Mucosa of rectum (tissue), 2 donors: Measurements from ENCODE around the gene NIF3L1.

Experiments used
- H3K27ac ChIP-seq, 2 donors: one replicate each; pipeline ENCODE4 v1.7.0; 2013; ENCODE audit warnings: inconsistent platforms in 2 of 2, low read depth in 2 of 2, low read length in 2 of 2
- H3K27me3 ChIP-seq, 2 donors: one replicate each; pipeline ENCODE4 v1.7.0; 2013; ENCODE audit warnings: low read length in 2 of 2; ENCODE audit not compliant: control insufficient read depth in 2 of 2, insufficient read depth in 2 of 2
- H3K36me3 ChIP-seq, 2 donors: one replicate each; pipeline ENCODE4 v1.7.0; 2013; ENCODE audit warnings: low read length in 2 of 2; ENCODE audit not compliant: control insufficient read depth in 2 of 2, insufficient read depth in 2 of 2
- H3K4me1 ChIP-seq, 2 donors: one replicate each; pipeline ENCODE4 v1.7.0; 2013; ENCODE audit warnings: low read length in 2 of 2, mild to moderate bottlenecking in 1 of 2; ENCODE audit not compliant: control insufficient read depth in 2 of 2, insufficient read depth in 2 of 2
- H3K4me3 ChIP-seq, 2 donors: one replicate each; pipeline ENCODE4 v1.7.0; 2013; ENCODE audit warnings: low read length in 2 of 2
- H3K9ac ChIP-seq, 2 donors: one replicate each; pipeline ENCODE4 v1.7.0; 2013; ENCODE audit warnings: low read length in 2 of 2, low read depth in 1 of 2, mild to moderate bottlenecking in 1 of 2
- H3K9me3 ChIP-seq, 2 donors: one replicate each; pipeline ENCODE4 v1.7.0; 2013; ENCODE audit warnings: low read length in 2 of 2; ENCODE audit not compliant: control insufficient read depth in 2 of 2
- donor health status: healthy.
- donor health status: Normal muscosa, but diverticular disease.

The NIF3L1 gene, protein sequence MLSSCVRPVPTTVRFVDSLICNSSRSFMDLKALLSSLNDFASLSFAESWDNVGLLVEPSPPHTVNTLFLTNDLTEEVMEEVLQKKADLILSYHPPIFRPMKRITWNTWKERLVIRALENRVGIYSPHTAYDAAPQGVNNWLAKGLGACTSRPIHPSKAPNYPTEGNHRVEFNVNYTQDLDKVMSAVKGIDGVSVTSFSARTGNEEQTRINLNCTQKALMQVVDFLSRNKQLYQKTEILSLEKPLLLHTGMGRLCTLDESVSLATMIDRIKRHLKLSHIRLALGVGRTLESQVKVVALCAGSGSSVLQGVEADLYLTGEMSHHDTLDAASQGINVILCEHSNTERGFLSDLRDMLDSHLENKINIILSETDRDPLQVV

DNA sequence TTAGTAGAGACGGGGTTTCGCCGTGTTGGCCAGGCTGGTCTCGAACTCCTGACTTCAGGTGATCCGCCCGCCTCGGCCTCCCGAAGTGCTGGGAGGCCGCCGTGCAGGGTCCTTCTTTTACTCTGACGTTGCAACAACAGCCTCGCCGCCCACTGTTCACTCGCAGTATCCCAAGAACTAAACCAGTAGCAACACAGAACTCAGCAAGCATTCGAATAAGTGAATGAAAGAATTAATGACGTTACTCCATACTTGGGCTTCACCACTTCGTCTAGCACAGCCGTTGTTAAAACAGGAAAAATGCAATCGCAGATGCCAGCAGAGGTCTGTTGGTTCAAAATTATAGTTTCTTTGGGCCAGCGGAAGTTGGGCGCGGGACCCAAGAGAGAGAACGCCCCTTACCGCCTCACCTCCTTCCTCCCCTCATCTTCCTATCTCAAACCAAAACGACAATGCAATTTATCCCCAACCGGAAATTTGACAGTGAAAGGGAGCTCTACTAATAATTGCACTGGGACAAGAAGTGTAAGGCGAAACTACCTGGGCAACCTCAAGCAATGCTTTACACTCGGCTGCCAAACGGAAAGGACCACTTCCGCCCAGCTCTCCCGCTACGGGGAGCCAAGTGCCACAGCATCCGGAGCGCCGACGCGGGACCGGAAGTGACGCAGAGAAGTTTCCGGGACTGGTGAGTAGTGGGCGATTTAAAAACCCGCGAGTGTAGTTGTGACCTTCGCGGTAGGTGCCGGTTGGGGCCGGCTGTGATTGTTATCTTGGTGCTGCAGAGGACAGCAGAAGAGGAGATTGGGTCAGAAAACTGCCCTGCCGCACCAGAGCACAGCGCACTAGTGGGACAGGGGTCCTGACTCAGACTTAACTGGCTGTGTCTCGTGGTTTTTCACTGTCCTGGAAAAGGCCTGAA, at the start of gene NIF3L1, which contains the start of gene PPIL3:
Gene NIF3L1, plus strand, starts transcription at position 668 of the 922 bp plus-strand sequence. CDS start 2,573 bp downstream, outside the sequence.
Gene PPIL3, minus strand, starts transcription at position 374 of the 922 bp plus-strand sequence. CDS start 1,462 bp downstream, outside the sequence.
- Histone ChIP-seq H3K27ac (peak within 1 kb of the TSS; percentile 92 to 99), H3K36me3 (peaks cover 3 to 6% of the 10 kb centered on the region in 2 donors), H3K27me3 (no peaks in the 10 kb centered on the region), H3K9me3 (no peaks in the 10 kb centered on the region), H3K9ac (peak within 1 kb of the TSS; percentile 86 to 100), H3K4me3 (peak within 1 kb of the TSS; percentile 86 to 100), H3K4me1 (peaks cover 13% of the 10 kb centered on the region in 2 donors)

DNA sequence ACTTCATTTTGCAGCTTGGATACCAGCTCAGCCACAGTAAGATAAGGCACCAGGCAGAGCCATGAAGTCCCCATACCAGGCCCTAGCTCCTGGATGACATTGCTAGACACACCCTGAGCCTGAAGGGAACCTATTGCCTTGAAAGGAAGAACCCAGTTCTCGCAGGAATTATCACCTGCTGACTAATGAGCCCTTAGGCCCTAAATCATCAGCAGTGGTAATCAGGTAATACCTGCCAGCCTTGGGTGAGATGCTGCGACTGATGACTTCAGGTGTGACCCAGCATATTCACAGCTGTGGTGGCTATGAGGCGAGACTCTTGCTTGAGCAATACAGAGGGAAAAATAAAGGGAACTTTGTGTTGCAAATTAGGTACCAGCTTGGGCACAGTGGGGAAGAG, 49.7 kb upstream of the NIF3L1 start:
- no peaks in the 10 kb centered on the region for H3K4me1 ChIP-seq
- no peaks in the 10 kb centered on the region for H3K27me3 ChIP-seq
- H3K36me3 ChIP-seq, result no peaks in the 10 kb centered on the region
- H3K9ac ChIP-seq, result no peak overlapping the region
- H3K27ac ChIP-seq, result no peak overlapping the region
- H3K4me3 ChIP-seq, result no peak overlapping the region
- H3K9me3 ChIP-seq, result no peaks in the 10 kb centered on the region

DNA sequence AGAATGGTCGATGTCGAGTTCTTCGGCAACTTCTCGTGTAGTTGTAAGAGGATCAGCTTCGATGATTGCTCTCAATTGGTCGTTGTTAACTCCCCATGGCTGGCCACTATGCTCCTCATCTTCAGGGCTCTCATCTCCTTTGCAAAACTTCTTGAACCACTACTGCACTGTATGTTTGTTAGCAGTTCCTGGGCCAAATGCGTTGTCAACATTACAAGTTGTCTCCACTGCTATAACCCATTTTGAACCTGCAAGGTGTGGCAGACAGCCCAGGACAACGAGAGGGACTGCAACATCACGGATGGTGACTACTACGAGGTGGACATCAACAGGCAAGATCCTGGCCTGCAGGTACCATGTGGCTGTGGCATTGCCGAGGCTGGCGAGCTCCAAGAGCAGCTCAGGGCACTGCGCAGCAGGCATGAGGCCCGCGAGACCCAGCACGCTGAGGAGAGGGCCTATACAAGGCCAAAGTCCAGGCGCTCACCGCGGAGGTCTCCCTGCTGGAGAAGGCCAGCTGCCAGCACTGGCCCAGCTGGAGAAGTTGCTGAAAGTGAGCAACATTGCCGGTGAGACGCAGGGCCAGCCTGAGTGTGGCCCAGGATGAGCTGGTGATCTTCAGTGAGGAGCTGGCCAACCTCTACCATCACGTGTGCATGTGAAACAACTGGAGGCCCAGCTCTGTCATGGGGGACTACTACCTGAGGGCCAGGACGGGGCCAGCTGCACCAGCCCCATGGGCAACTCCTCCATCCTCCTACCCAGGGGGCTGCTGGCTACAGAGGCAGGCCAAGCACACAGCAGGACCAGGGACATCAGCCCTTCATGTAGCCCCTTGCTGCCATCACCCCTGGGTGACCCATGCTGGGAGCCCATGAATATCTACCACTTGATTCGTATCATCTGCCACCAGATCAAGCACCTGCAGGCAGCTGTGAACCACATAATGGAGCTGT, 44.9 kb upstream of the NIF3L1 start:
- H3K27me3 ChIP-seq, result no peaks in the 10 kb centered on the region
- H3K9ac ChIP-seq, result no peak overlapping the region
- H3K36me3 ChIP-seq, result no peaks in the 10 kb centered on the region
- H3K4me3 ChIP-seq, result no peak overlapping the region
- H3K4me1 ChIP-seq, result peaks cover 0 to 7% of the 10 kb centered on the region in 2 donors
- H3K27ac ChIP-seq, result no peak overlapping the region
- H3K9me3 ChIP-seq, result no peaks in the 10 kb centered on the region

DNA sequence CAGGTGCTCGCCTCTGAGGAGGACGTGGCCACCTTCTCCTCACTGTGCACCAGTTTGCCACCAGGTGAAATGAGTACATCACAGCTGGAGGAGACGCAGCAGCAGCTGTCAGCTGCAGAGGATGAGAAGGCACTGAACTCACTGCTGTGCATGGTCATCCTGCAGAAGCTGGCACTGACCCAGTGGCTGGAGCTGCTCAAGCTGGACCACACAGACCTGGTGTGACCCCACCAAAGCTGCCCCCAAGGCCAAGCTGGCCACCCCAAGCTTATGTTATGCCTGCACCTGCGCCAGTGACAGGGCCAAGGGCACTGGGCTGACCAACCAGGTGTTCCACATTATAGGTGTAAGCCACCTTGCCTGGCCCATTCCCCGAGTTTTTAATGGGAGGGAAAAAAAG, 44.0 kb upstream of the NIF3L1 start:
- Histone ChIP-seq H3K4me1 (peaks cover 0 to 7% of the 10 kb centered on the region in 2 donors), H3K9ac (no peak overlapping the region), H3K36me3 (no peaks in the 10 kb centered on the region), H3K27me3 (no peaks in the 10 kb centered on the region), H3K9me3 (no peaks in the 10 kb centered on the region), H3K27ac (no peak overlapping the region), H3K4me3 (no peak overlapping the region)

DNA sequence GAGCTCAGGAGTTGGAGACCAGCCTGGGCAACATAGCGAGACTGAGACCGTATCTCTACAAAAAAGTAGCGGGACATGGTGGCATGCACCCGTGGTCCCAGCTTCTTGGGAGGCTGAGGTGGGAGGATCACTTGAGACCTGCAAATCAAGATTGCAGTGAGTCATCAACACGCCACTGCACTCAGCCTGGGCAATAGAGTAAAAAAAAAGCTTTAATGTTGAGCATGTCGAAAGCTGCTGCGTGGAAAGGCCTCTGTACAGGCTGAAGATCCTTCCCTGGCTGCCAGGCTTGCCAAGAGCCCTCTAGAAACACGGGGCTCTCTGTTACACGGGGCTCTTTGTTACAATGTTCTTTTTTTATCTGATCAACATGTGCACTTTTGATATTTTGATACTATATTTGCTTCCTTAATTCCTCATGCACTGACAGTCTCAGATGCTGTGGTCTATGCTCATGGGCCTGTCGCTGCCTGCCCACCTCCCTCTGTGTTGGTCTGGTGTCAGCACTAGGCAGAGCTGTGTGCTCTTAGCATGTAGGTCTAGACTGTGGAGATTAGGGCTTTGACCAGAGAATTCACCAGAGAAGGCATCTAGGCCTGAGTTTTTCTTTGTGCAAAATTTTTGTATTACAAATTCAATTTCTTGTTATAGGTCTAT, 43.4 kb upstream of the NIF3L1 start:
- Histone ChIP-seq H3K4me1 (peaks cover 0 to 7% of the 10 kb centered on the region in 2 donors), H3K4me3 (no peak overlapping the region), H3K27me3 (no peaks in the 10 kb centered on the region), H3K9ac (no peak overlapping the region), H3K27ac (no peak overlapping the region), H3K36me3 (peaks cover 2 to 5% of the 10 kb centered on the region in 2 donors), H3K9me3 (no peaks in the 10 kb centered on the region)

DNA sequence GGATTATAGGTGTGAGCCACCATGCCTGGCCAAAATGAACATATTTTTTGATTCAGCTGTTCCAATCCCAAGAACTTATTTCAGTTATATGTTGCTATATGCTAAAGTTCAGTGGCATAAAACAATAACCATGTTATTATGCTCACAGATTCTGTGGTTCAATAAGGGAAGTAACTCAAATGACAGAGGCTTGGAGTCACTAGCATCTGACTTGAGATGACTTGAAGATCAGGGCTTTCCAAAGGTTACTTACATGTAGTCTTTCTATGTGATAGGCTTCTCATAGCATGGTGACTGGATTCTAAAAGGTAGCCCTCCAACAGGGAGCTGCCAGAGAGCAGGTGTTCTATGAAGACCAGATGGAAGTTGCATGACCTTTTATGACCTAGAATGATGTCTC, 41.9 kb upstream of the NIF3L1 start:
- Histone ChIP-seq H3K9me3 (no peaks in the 10 kb centered on the region), H3K27me3 (no peaks in the 10 kb centered on the region), H3K9ac (no peak overlapping the region), H3K27ac (no peak overlapping the region), H3K4me3 (no peak overlapping the region), H3K36me3 (peaks cover 16 to 20% of the 10 kb centered on the region in 2 donors), H3K4me1 (peaks cover 0 to 7% of the 10 kb centered on the region in 2 donors)

DNA sequence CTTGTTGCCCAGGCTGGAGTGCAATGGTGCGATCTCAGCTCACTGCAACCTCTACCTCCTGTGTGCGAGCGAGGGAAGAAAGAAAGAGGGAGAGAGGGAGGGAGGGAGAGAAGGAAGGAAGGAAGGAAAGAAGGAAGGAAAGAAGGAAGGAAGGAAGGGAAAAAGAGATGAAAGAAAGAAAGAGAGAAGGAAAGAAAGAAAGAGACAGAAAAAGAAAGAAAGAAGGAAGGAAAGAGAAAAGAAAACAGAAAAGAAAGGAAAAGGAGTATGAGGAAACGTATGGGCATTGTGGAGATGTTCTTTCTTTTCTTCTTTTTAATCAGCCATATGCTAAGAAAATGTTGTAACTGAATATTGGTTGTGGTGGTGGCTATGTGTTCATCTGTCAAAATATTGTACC, 41.2 kb upstream of the NIF3L1 start:
- no peak overlapping the region for H3K27ac ChIP-seq
- H3K9me3 ChIP-seq, result no peaks in the 10 kb centered on the region
- no peak overlapping the region for H3K9ac ChIP-seq
- H3K27me3 ChIP-seq, result no peaks in the 10 kb centered on the region
- H3K36me3 ChIP-seq, result peaks cover 23 to 27% of the 10 kb centered on the region in 2 donors
- H3K4me3 ChIP-seq, result no peak overlapping the region
- H3K4me1 ChIP-seq, result peaks cover 0 to 7% of the 10 kb centered on the region in 2 donors

DNA sequence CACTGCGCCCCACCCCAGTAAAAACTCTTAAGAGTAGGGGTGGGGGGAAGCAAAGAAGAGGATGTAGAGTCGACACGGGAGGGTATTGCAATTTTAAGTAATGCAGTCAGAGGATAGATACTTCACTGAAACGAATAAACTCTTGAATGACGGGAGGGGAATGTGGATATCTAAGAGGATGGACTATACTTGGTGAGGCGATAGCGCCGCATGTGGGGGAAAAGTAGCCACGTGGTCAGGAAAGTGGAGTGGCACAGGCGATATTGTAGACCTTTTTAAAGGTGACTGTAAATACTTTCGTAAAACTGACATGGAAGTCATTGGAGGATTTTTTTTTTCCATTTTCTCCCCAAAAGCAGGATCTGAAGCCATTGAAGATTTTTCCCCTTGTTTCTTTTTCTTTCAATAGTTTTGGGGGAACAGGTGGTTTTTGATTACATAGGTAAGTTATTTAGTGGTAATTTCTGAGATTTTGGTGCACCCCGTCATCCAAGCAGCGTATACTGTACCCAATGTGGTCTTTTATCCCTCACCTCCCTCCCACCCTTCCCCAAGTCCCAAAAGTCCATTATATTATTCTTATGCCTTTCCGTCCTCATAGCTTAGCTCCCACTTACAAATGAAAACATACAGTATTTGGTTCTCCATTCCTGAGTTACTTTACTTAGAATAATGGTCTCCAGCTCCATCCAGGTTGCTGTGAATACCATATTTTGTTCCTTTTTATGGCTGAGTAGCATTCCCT, 38.5 kb upstream of the NIF3L1 start:
- Histone ChIP-seq H3K9me3 (no peaks in the 10 kb centered on the region), H3K27ac (no peak overlapping the region), H3K36me3 (peaks cover 50 to 53% of the 10 kb centered on the region in 2 donors), H3K4me3 (no peak overlapping the region), H3K27me3 (no peaks in the 10 kb centered on the region), H3K9ac (no peak overlapping the region), H3K4me1 (peaks cover 0 to 7% of the 10 kb centered on the region in 2 donors)
